K562 treated with DMSO at 1 percent for 24 hours (cell line): ENCODE data around the gene MDFIC. TPM values are rescaled to one million over a fixed set of nuclear protein-coding genes. Genes with fewer than 3 reads are reported as not detected.

ENCODE experiments used
- total RNA-seq: library from RNA; unstranded; fragments of 300-600 nt; gene quantifications from 2 replicates; pipeline ENCODE4 v1.2.3, GENCODE V29; 2022; ENCODE audit warnings: low read depth; ENCODE audit not compliant: insufficient read depth

MDFIC gene
- not detected in 2 replicates for total RNA-seq

DNA sequence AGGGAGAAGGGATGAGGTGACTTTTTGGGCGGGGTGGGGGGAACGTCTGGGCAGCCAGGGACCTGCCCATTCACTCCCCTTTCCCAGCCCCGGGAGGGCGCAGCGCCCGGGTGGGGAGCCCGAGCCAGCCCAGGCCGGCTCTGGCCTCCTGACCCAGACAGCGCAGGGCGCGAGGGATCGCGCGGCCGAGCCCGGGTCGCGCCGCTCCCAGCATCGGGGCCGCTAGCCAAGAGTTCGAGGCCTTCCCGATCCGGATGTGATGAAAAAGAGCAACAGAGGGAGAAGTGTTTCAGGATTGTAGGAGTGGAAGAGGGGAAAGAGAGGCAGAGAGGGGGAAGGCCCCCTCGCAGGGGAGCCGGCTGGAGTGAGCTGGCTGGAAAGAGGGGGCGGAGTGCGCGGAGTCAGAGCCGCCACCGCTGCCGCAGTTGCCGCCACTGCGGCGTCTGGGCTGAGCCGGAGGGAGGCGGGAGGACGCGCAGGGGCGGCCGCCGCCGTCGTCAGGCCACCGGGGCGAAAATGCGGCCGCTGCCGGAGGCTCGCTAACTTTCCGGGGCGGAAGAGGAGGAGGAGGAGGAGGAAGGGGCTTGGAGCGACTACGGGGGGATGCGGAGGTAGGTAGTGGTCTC is at the start of gene MDFIC:
MDFIC (plus strand) TSS at position 69 of the 626 bp plus-strand sequence. CDS start 940 bp downstream, outside the sequence.

